ENCODE results near the gene IL15.
"Not testable (repeated sequence)": the region's sequence is repeated elsewhere in the genome, so short reads cannot be mapped to it uniquely, and the experiment has no call there.

Gene IL15

GRCh38 chr4:141702472-141703182 is 66.2 kb downstream of the IL15 start:
- DNase-seq (ENCODE audit: low read depth in 2 of 2), result no peak

GRCh38 chr4:141703497-141703896 is 67.1 kb downstream of the IL15 start:
- DNase-seq (ENCODE audit: low read depth in 2 of 2), result no peak

GRCh38 chr4:141705048-141705746 is 68.8 kb downstream of the IL15 start:
- DNase-seq (ENCODE audit: low read depth in 2 of 2), result no peak

GRCh38 chr4:141705747-141706377 is 69.5 kb downstream of the IL15 start:
- no peak for DNase-seq (ENCODE audit: low read depth in 2 of 2)

- DNase-seq (ENCODE audit: low read depth in 2 of 2), result no peak
These were observed 70.1 kb downstream of the IL15 start for GRCh38 chr4:141706445-141706844.

- no peak for DNase-seq (ENCODE audit: low read depth in 2 of 2)
These were observed 74.8 kb downstream of the IL15 start for GRCh38 chr4:141711211-141711610.

- no peak for DNase-seq (ENCODE audit: low read depth in 2 of 2)
These were observed 76.8 kb downstream of the IL15 start for GRCh38 chr4:141713185-141713584.

- DNase-seq (ENCODE audit: low read depth in 2 of 2), result no peak
These were observed 77.5 kb downstream of the IL15 start for GRCh38 chr4:141713771-141714445.

GRCh38 chr4:141719585-141719984 is 83.2 kb downstream of the IL15 start:
- DNase-seq (ENCODE audit: low read depth in 2 of 2), result no peak

GRCh38 chr4:141721174-141721573 is 84.8 kb downstream of the IL15 start:
- DNase-seq (ENCODE audit: low read depth in 2 of 2), result no peak

- no peak for DNase-seq (ENCODE audit: low read depth in 2 of 2)
These were observed 88.3 kb downstream of the IL15 start for GRCh38 chr4:141724646-141725045.

GRCh38 chr4:141727420-141727819 is 91.0 kb downstream of the IL15 start:
- DNase-seq (ENCODE audit: low read depth in 2 of 2), result no peak

- no peak for DNase-seq (ENCODE audit: low read depth in 2 of 2)
These were observed 94.4 kb downstream of the IL15 start for GRCh38 chr4:141730805-141731204.

GRCh38 chr4:141731481-141731880 is 95.1 kb downstream of the IL15 start:
- no peak for DNase-seq (ENCODE audit: low read depth in 2 of 2)

GRCh38 chr4:141739636-141740035 is 103.3 kb downstream of the IL15 start:
- no peak for DNase-seq (ENCODE audit: low read depth in 2 of 2)

- no peak for DNase-seq (ENCODE audit: low read depth in 2 of 2)
These were observed 109.6 kb downstream of the IL15 start for GRCh38 chr4:141746026-141746425.

- not testable (repeated sequence) for DNase-seq (ENCODE audit: low read depth in 2 of 2)
These were observed 115.4 kb downstream of the IL15 start for GRCh38 chr4:141751806-141752205.

GRCh38 chr4:141757287-141757686 is 120.9 kb downstream of the IL15 start:
- DNase-seq (ENCODE audit: low read depth in 2 of 2), result no peak

GRCh38 chr4:141759796-141760425 is 123.5 kb downstream of the IL15 start:
- DNase-seq (ENCODE audit: low read depth in 2 of 2), result no peak

GRCh38 chr4:141761926-141762325 is 125.5 kb downstream of the IL15 start:
- no peak for DNase-seq (ENCODE audit: low read depth in 2 of 2)

- no peak for DNase-seq (ENCODE audit: low read depth in 2 of 2)
These were observed 127.0 kb downstream of the IL15 start for GRCh38 chr4:141763374-141763773.

GRCh38 chr4:141768954-141769353 is 132.6 kb downstream of the IL15 start:
- DNase-seq (ENCODE audit: low read depth in 2 of 2), result no peak
